Measurements from ENCODE around the gene SHB. TPM values are rescaled to one million over a fixed set of nuclear protein-coding genes. Genes with fewer than 3 reads are reported as not detected.

SHB gene
- total and polyA plus RNA-seq, 2 of the 8 experiments (the other 6 are each of a cell fraction or from before 2014, with no cell fraction given): 4.1 to 12.6 TPM

DNA sequence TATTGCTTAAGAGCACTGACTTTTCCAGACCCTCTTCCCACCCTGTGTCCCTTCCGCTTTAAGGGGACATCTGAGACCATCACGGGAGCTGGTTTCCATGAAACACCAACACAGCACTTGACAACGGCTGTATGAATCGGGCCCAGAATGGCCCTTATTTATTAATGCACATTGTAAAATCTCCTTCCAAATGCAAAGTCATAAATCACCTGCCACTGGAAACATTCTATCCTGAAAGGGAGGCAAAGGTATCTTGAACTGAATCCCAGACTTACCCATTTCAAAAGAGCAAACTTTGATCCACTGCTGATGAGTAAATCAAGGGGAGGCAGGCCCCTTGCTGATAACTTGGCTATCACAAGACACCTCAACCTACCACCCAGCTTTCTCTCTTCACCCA, 37.4 kb downstream of the SHB start (continued):
- TF ChIP-seq, protein P1, sequence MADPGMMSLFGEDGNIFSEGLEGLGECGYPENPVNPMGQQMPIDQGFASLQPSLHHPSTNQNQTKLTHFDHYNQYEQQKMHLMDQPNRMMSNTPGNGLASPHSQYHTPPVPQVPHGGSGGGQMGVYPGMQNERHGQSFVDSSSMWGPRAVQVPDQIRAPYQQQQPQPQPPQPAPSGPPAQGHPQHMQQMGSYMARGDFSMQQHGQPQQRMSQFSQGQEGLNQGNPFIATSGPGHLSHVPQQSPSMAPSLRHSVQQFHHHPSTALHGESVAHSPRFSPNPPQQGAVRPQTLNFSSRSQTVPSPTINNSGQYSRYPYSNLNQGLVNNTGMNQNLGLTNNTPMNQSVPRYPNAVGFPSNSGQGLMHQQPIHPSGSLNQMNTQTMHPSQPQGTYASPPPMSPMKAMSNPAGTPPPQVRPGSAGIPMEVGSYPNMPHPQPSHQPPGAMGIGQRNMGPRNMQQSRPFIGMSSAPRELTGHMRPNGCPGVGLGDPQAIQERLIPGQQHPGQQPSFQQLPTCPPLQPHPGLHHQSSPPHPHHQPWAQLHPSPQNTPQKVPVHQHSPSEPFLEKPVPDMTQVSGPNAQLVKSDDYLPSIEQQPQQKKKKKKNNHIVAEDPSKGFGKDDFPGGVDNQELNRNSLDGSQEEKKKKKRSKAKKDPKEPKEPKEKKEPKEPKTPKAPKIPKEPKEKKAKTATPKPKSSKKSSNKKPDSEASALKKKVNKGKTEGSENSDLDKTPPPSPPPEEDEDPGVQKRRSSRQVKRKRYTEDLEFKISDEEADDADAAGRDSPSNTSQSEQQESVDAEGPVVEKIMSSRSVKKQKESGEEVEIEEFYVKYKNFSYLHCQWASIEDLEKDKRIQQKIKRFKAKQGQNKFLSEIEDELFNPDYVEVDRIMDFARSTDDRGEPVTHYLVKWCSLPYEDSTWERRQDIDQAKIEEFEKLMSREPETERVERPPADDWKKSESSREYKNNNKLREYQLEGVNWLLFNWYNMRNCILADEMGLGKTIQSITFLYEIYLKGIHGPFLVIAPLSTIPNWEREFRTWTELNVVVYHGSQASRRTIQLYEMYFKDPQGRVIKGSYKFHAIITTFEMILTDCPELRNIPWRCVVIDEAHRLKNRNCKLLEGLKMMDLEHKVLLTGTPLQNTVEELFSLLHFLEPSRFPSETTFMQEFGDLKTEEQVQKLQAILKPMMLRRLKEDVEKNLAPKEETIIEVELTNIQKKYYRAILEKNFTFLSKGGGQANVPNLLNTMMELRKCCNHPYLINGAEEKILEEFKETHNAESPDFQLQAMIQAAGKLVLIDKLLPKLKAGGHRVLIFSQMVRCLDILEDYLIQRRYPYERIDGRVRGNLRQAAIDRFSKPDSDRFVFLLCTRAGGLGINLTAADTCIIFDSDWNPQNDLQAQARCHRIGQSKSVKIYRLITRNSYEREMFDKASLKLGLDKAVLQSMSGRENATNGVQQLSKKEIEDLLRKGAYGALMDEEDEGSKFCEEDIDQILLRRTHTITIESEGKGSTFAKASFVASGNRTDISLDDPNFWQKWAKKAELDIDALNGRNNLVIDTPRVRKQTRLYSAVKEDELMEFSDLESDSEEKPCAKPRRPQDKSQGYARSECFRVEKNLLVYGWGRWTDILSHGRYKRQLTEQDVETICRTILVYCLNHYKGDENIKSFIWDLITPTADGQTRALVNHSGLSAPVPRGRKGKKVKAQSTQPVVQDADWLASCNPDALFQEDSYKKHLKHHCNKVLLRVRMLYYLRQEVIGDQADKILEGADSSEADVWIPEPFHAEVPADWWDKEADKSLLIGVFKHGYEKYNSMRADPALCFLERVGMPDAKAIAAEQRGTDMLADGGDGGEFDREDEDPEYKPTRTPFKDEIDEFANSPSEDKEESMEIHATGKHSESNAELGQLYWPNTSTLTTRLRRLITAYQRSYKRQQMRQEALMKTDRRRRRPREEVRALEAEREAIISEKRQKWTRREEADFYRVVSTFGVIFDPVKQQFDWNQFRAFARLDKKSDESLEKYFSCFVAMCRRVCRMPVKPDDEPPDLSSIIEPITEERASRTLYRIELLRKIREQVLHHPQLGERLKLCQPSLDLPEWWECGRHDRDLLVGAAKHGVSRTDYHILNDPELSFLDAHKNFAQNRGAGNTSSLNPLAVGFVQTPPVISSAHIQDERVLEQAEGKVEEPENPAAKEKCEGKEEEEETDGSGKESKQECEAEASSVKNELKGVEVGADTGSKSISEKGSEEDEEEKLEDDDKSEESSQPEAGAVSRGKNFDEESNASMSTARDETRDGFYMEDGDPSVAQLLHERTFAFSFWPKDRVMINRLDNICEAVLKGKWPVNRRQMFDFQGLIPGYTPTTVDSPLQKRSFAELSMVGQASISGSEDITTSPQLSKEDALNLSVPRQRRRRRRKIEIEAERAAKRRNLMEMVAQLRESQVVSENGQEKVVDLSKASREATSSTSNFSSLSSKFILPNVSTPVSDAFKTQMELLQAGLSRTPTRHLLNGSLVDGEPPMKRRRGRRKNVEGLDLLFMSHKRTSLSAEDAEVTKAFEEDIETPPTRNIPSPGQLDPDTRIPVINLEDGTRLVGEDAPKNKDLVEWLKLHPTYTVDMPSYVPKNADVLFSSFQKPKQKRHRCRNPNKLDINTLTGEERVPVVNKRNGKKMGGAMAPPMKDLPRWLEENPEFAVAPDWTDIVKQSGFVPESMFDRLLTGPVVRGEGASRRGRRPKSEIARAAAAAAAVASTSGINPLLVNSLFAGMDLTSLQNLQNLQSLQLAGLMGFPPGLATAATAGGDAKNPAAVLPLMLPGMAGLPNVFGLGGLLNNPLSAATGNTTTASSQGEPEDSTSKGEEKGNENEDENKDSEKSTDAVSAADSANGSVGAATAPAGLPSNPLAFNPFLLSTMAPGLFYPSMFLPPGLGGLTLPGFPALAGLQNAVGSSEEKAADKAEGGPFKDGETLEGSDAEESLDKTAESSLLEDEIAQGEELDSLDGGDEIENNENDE (IDR thresholded peaks at IDR 0.05; ENCODE audit: insufficient replicate concordance, low read length): no peak
- TF ChIP-seq SIX5 (IDR thresholded peaks at IDR 0.05; ENCODE audit: low read depth, low read length) (no peak), NANOG (IDR thresholded peaks at IDR 0.05; ENCODE audit: insufficient read depth, low read depth, low read length, poor library complexity, severe bottlenecking) (no peak), JUND (IDR thresholded peaks at IDR 0.05; ENCODE audit: low read length) (no peak), ASH2L (IDR thresholded peaks at IDR 0.05; ENCODE audit: low read length) (no peak), JUN (IDR thresholded peaks at IDR 0.05; ENCODE audit: low read depth, low read length) (no peak), RBBP5 (IDR thresholded peaks at IDR 0.05; ENCODE audit: borderline replicate concordance, low read depth, low read length) (no peak), HDAC6 (IDR thresholded peaks at IDR 0.05; ENCODE audit: low read depth, low read length) (no peak), SP1 (IDR thresholded peaks at IDR 0.05; ENCODE audit: low read depth, low read length) (no peak)
- TF ChIP-seq, protein P2, sequence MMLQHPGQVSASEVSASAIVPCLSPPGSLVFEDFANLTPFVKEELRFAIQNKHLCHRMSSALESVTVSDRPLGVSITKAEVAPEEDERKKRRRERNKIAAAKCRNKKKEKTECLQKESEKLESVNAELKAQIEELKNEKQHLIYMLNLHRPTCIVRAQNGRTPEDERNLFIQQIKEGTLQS (IDR thresholded peaks at IDR 0.05; ENCODE audit: insufficient read depth, low read depth, low read length): no peak
- TF ChIP-seq, protein P3, sequence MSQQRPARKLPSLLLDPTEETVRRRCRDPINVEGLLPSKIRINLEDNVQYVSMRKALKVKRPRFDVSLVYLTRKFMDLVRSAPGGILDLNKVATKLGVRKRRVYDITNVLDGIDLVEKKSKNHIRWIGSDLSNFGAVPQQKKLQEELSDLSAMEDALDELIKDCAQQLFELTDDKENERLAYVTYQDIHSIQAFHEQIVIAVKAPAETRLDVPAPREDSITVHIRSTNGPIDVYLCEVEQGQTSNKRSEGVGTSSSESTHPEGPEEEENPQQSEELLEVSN (IDR thresholded peaks at IDR 0.05): no peak
